GM21576 (cell line): ENCODE measurements around the gene MAPK4.

Source experiments
- ATAC-seq: cut with Tn5 transposase; IDR thresholded peaks from one replicate; pipeline ENCODE4 v1.9.1; 2021; ENCODE audit warnings: mild to moderate bottlenecking, moderate library complexity; ENCODE audit not compliant: unreplicated experiment

Gene MAPK4

DNA sequence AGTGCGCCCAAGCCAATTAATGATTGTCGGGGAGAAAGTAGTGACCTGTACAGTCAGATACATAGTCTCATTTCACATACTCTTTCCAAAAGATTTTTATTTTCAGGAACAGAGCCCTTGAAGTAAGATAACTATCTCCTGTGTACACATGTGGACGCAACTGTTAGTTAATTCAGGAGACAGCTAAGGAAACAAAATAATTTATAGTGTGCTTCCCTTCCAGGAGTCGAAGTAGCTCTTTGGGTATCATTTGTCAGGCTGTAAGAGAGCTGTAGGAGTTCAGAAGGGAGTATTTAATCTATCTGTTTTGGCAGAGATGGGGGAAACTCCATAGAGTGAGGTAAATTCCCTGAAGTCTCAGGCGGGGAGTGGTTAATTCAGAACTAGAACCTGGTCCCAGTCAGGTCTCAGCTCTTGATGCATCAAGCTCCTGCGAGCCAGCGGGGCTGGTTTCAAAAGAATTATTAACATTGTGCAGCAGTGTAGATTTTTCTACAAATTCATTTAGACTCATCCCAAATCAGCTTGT lies 63.0 kb downstream of the MAPK4 start:
- no peak for ATAC-seq

DNA sequence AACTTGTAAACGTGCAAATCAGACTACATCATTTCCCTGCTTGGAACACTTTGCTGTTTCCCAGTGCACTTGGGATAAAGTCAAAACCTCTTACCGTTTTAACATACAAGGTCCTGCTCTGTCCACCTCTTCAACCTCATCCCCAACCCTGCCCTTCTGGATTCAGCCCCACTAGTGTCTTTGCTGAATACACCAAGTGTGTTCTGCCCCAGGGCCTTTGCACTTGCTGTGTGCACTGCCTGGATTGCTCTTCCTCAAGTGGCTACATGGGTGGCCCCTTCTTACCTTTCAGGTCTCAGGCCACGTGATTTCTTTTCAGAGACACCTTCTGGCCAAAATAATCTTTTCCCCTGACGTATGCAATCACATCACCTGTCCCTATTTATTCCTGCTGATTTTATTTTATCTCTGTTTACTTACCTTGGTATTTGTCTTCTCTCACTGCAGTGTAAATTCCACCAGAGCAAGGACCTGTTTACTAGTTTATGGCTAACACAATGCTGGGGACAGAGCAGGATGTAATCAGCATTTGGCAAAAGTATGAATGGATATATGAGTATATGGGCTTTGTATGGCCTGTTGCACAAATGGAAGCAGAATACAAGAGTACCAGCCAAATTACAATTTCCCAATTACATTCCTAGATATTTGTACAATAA lies 63.9 kb downstream of the MAPK4 start:
- no peak for ATAC-seq

DNA sequence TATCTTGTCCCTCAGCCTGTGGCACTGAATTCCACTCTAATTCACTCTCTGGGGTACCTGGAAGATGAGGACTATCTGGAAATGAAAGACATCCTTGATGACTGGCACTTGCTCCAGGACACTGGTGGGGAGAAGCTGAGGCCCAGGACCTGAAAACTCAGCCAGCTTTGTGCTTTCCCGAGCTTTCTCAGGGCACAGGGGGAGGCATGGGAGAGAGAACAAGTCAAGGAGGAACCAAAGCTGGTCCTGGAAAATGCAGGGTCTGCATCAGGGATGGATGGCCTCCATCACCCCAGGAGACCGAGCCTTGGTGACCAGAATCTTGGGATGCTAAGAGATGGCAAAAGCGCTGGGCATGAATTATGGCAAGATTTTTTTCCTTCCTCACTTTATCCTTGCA lies 65.1 kb downstream of the MAPK4 start:
- ATAC-seq: no peak

DNA sequence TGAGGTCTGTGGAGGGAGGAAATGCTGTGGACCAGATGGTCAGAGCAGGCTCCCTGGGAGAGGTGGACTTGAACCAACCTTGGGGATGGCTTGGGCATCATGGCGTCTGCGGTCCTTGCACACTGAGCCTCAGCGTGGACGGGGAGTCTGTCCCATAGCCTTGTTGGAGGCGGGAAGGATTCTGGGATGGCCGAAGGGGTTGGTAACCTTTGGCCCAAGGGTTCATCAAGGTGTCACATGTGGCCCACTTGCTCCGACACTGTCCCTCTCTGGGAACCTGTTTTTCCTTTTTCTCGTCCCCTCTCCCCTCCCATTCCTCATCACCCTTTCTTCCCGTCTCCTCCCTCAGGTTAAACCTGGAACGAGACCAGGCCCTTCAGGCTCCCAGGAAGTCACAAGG lies 66.4 kb downstream of the MAPK4 start:
- ATAC-seq: no peak

DNA sequence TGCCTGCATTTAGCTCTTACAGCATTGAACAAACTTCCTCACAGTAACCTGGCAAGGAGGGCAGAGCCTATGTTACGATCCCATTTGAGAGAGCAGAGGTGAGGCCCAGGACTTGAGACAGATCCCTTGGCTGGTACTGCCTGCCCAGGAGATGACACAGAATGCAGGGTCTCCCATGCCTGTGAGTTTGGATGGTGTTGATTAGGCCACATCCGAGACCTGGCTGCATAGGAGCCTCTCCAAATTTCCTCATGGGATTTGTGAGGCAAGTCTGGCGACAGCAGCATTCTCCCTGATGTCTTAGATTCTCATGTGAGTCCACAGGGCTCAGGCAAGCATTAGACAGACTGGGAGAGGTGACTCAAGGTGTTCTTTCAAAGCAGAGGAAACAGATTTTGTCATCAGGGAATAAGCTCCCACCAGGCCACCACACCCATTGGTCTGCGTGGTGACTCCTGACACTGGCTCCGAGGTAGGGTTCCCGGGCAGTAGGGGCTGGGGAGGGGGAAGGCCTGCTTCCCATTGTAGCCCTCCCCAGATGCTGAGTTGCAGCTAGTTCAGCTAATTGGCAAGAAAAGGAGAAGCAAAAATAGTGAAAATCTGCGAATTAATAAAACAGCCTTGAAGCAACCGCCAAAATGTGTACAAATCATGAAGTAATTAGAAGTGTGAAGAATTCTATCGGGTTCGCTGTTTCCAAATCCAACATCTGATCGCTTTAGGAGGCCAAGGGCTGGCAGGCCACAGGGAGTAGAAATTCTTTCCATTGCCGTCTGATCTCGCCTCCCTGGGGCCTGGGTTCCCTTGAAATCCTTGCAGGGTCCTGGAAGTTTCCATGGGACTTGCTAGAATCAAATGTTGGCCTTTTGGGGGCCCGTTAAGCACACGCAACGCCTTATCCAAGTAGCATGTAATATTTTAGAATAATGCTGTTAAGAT lies 68.0 kb downstream of the MAPK4 start:
- ATAC-seq: no peak

DNA sequence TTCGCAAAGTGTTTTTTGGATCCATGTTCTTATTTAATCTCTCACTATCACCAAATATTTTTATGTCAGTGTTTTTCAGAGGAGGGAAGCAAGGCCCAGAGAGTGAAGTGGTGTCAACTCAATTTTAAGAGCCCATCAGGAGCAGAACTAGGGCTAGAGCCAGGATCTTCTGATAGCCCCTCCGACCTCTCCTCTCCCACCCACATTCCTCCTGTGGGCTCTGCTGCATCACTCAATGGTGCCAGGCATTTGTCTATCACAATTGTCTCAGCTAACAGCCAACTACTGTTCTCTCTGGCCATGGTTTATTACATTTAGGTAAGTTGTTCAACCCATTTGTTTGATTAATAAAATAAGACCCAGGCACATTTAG lies 68.6 kb downstream of the MAPK4 start:
- no peak for ATAC-seq

DNA sequence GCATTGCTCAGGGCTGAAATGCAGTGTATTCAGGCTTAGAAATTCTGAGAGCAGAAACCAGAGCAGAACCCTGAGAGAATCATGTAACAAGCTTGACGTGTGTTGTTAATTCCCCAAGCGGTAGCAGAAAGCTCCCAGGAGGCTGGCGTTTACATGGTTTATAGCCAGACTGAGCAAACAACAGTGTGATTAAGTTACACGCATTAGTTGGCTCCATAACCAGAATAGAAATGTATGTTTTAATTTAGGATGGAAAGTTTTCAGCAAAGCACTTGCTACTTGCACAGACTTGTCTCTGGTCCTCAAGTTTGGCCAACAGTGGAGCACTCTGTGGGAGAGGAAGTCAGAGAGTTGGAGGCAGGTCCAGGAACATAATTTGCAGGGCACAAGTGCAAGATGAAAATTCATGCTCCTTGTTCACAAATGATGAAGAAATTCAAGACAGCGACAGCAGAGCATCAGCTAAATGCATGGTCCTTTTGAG lies 69.3 kb downstream of the MAPK4 start:
- no peak for ATAC-seq

DNA sequence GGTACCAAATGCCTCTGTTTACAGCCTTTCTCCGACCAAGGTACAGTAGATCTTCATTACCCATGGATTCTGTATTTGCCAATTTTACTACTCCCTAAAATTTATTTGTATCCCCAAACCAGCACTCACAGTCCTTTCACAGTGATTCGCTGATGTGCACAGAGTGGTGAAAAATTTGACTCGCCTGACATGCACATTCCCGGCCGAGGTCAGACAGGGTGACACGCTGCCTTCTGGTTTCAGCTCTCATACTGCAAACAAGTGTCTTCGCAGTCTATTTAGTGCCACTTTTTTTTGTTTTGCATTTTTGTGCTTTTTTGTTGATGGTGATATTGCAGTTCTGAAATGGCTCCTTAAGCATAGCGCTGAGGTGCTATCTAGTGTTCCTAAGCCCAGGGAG lies 71.0 kb downstream of the MAPK4 start:
- no peak for ATAC-seq

DNA sequence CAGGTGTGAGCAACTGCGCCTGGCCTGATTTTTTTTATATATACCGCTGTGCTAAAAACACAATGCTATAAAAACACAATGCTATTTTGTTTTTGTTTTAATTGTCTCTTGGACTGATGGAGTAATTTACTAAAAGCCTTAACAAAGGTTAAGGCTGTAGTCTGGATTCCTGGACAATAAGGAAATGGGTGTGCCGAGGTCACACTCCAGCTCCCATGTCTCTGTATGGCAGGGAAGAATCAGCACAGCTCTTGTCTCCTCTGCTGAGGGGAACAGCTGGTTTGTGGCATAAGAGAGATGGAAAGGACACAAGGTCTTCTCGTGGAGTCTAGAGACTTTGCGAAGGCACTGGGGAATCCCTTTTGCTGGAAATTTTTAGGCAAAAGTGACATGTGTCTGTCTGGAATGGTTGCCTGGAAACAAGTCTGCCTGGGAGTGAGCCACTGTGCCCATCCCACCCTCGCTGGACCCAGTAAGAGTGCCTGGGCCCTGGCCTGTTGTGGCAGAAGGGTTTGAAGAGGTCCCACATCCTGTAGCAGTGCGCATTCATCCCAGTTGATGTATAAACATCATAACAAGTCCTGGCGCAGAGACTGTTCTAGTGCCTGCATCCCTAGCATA lies 73.1 kb downstream of the MAPK4 start:
- ATAC-seq: no peak

DNA sequence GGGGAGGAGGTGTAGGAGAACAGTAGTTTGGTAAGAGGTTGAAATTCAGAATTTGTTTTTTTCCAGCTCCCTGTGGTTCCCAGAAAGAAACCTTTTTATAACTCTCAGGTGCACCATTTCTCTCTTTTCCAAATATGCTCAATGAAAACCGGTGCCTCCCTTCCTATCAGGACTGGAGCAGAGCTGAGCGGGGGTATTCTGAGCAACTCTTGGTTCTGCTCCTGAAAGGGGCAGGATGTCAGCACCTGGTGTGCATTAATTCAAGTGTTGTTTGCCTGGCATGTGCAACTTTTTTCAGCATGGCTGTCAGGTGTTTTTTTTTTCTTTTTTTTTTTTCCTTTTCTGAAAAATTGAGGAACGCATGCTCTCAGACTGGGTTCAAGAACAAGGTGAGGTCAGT lies 74.1 kb downstream of the MAPK4 start:
- ATAC-seq: no peak

DNA sequence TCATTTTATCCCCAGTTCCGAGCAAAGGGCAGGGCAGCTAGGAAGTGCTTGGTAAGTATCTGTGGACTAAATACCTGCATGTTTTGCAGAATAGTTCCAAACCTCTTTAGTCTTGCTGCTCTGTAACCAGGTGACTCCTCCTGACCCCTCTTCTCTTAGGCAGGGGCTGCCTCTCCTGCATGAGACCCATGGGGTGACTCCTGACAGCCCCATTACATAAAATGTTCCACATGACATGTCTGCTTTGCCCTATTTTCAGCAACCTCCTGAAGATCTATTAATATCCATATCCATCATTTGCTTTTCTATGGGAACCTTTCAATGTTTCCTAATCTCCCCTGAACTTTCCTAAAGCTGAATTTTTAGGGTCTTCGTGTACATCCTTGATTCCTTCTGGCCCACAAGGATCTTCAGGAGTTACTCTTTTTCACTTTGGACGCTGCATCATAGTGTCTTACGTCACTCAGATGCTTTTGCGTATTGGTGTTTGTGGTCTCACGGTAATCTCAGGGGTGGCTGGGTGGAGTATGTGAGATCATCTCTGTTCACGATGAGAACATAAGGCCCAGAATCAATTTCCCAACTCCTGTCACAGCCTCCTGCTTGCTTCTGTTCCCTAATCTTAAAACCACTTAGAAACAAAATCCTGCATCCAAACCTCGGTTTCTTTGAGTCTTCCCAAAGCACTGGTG lies 76.6 kb downstream of the MAPK4 start:
- ATAC-seq: no peak

DNA sequence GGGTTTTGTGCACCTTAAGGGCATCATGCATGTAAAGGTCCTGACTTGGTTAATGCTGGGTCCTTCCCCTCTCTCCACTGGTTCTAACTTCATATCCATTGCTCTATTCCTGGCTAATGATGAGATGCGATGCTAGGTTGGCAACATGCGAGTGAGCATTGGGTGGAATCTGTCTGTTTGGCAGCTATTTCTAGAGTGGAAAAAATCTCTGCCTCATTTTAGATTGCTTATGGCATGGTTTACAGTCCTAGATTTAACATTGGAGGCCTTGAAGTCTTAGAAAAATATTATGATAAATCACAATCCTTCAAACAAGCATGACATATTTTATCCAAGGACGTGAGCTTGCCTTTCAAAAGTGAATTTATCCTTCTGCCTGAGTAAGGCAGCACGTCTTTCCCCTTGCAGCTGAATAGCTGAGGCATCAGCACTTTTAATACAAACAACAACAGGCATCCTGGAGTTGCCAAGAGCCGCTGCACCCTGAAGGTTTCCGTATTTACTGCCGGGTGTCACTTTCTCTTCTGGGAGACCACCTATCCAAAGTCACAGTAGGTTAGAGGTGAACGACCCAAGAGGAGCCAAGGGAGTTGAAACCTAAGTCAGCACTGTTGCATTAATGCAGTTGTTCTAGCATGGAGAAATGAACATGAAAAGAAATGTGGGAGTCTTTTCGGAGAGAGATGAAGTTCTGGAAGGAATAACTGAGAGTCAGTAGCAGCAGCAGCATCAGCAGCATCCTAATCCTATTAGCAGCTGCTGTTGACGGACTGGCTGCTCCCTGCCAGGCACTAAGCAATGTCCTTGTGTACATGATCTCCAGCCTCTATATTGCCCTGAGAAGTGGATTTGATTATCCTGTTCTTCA lies 78.4 kb downstream of the MAPK4 start:
- no peak for ATAC-seq

DNA sequence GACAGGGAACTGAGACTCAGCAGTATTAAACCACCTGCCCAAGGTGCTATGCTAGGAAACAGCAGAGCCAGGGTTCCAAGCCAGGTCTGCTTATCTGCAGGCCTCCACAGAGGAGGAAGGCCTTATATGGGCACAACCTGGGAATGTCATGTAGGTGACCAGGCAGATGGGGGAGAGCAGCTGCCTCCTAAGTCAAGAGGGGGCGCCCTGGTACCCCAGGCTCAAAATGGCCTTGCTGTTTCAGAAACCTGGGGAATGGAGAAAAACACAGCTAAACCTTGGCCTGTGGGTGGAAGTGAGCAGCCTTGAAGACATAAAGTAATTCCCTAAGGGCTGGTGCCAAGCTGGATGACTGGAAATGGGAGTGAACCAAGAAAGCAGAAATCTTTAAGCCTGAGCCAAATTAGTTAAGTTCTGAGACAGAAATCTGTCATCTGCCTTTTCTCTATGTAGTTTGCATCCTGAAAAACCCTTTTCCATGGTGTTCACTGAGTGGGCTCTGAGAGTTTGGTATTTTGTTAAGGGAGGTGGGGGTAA lies 79.1 kb downstream of the MAPK4 start:
- ATAC-seq: no peak

DNA sequence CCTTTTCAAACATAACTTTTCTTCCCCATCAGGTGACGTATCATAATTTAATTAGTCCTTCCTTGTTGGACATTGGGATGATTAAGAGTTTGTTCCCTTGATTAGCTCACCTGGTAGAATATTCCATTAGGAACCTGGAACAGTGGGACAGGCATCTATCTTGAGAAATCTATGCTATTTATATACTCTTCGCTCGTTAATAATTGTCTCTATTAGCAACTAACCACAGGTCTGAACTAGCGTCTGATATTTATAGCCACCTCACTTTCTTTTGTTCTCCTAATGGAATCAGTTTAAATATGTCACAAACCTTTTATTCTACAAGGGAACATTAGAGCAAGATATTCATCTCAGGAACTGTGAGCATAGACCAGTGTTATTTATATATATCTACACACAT lies 79.8 kb downstream of the MAPK4 start:
- no peak for ATAC-seq

DNA sequence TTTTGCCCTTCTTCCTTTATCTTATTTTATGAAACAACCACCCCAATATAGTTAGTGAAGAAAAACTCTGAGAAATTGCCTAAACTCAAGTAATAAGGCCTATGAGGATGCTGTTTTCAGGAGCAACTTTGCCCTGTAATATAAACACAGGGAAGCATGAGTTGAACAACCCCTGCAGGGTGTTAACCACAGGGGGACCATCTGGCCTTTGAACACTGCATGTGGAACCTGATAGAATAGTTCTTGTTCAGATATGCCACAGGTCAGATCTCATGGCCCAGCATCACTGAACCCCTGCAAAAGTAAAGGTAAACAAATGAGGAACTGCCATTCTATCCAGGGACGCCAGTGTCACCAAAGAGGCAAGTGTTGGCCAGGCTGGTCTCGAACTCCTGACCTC lies 82.6 kb downstream of the MAPK4 start:
- no peak for ATAC-seq

DNA sequence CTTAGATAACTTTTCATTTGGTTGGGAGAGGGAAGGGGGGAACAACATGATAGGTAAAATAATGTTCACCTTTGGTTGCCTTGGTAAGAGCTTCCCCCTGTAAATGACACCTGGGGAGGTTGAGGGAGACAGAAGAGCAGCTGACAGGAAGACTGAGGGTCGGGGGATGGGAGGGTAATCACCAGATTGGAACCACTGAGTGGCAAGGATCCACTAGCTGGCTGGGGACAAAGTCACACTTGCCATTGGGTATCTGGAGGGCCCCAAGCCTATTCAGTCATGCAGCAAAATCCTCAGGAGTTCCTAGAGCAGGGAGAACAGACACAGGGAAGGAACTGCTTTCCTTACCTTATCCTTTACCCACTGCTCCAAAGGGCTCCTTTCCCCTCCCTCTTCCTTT lies 84.3 kb downstream of the MAPK4 start:
- no peak for ATAC-seq

DNA sequence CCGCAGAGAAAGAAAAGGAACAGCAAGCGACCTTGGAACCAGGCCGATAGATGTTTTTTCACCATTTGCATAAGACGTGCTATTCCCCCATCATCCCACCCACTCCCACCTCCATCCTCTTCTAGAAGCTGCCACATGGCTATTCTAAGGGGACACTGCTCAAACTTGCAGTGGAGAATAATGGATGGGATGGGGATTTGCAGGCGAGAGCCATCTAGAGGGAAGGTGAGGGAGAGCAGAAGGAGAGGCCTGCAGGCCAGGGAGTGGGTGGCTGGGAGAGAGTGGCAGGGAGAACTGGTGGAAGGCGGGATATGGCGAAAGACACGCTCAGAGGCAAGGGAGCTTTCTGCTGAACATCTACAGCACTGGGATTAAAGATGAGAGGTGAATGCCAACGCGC lies 84.9 kb downstream of the MAPK4 start:
- ATAC-seq: no peak

DNA sequence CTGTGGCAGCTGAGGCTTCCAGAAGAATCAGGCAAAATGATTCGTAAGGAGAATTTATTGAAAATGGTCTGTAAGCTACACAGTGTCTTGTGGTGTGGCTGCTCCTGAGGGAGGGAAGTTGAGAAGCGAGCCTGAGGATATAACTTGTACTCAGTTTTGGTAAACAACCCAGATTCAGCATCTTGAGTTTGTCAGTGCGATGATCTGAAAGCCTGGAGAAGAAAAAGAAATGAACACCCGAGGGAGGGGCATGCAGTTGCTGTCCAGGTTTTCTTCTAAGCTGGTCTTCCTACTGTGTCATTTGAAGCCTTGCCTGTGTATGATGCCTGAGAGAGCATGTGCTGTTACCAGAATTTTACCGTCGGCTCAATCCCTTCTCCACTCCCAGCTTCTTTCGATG lies 87.3 kb downstream of the MAPK4 start:
- ATAC-seq: no peak

DNA sequence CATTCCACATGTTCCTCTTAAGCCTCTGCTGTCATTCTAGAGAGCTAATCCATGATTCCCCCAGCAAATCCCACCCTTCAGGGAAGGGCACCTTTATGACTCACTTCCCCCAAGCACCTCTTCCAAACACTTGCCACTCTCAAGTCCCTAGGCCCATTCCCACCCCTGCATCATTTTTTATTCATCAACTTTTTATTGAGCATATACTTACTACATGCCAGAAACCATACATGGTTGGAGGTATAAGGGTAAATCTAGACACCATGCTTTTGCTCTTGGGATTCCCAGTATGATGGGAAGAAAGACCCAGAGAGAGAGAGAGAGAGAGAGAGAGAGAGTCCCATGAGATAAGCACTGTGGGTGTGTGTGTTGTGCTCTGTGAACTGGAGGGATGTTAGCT lies 87.9 kb downstream of the MAPK4 start:
- no peak for ATAC-seq

DNA sequence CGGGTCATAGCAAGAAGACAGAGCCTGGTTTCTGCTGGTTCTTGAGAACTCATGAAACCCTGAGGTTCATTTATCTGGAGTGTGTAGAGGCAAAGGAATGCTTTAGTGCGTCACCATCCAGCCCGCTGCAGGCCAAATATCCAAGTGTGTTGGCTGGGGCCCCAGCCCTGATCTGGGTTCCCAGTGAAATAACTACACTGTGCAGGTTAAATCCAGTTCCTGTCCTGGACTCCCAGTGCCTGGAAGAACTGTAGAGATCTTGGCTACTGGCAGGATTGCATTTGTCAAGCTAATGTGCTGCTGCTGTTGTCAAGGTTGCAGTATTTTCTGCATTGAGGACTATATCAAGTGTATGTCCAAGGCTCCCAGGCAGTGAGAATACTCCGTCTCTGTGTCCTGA lies 89.9 kb downstream of the MAPK4 start:
- no peak for ATAC-seq
